ENCODE results near the gene FTO. TPM values are rescaled to one million over a fixed set of nuclear protein-coding genes. Genes with fewer than 3 reads are reported as not detected.

Gene FTO
- total RNA-seq, 1 donor from 2014 or later, result 75.6 TPM

GRCh38 chr16:54026456-54026855, 322.5 kb downstream of the FTO start:
- intact Hi-C loops (cut with DNase I), result no loop called here

GRCh38 chr16:54027062-54027461, 323.1 kb downstream of the FTO start:
- no peaks in the 10 kb centered on the region for H3K27me3 ChIP-seq
- TF ChIP-seq CTCF (IDR thresholded peaks at IDR 0.05), result no peak
- H3K36me3 ChIP-seq, result no peaks in the 10 kb centered on the region
- H3K9me3 ChIP-seq, result no peaks in the 10 kb centered on the region
- no peak for DNase-seq
- no peak for ATAC-seq
- intact Hi-C loops (cut with DNase I), result no loop called here
- no peak overlapping the region for H3K4me3 ChIP-seq
- no peak overlapping the region for H3K27ac ChIP-seq
- no peaks in the 10 kb centered on the region for H3K4me1 ChIP-seq

More at GRCh38 chr16:54026456-54026855, 322.5 kb downstream of the FTO start:
- no peak for TF ChIP-seq CTCF (IDR thresholded peaks at IDR 0.05)
- no peaks in the 10 kb centered on the region for H3K36me3 ChIP-seq
- no peak overlapping the region for H3K4me3 ChIP-seq
- no peaks in the 10 kb centered on the region for H3K9me3 ChIP-seq
- no peak for DNase-seq
- no peak overlapping the region for H3K27ac ChIP-seq
- no peaks in the 10 kb centered on the region for H3K4me1 ChIP-seq
- ATAC-seq, result no peak
- H3K27me3 ChIP-seq, result no peaks in the 10 kb centered on the region

GRCh38 chr16:54027558-54027957, 323.6 kb downstream of the FTO start:
- no peak for ATAC-seq

GRCh38 chr16:54027995-54028394, 324.0 kb downstream of the FTO start:
- Histone ChIP-seq H3K4me1 (no peaks in the 10 kb centered on the region), H3K27me3 (no peaks in the 10 kb centered on the region), H3K27ac (no peak overlapping the region), H3K9me3 (no peaks in the 10 kb centered on the region), H3K4me3 (no peak overlapping the region), H3K36me3 (no peaks in the 10 kb centered on the region)
- intact Hi-C loops (cut with DNase I), result no loop called here
- DNase-seq (no peak), ATAC-seq (no peak)
- TF ChIP-seq CTCF (IDR thresholded peaks at IDR 0.05), result no peak

More at GRCh38 chr16:54027558-54027957, 323.6 kb downstream of the FTO start:
- Histone ChIP-seq H3K27ac (no peak overlapping the region), H3K36me3 (no peaks in the 10 kb centered on the region), H3K9me3 (no peaks in the 10 kb centered on the region), H3K4me3 (no peak overlapping the region), H3K27me3 (no peaks in the 10 kb centered on the region), H3K4me1 (no peaks in the 10 kb centered on the region)
- no peak for TF ChIP-seq CTCF (IDR thresholded peaks at IDR 0.05)
- intact Hi-C loops (cut with DNase I), result no loop called here
- no peak for DNase-seq

- no peaks in the 10 kb centered on the region for H3K36me3 ChIP-seq
- H3K9me3 ChIP-seq, result no peaks in the 10 kb centered on the region
- H3K4me3 ChIP-seq, result no peak overlapping the region
- intact Hi-C loops (cut with DNase I), result no loop called here
- H3K27ac ChIP-seq, result no peak overlapping the region
- no peaks in the 10 kb centered on the region for H3K4me1 ChIP-seq
- H3K27me3 ChIP-seq, result no peaks in the 10 kb centered on the region
- no peak for TF ChIP-seq CTCF (IDR thresholded peaks at IDR 0.05)
- DNase-seq (no peak), ATAC-seq (no peak)
Measured at GRCh38 chr16:54030451-54030850, 326.5 kb downstream of the FTO start.

- Histone ChIP-seq H3K27me3 (no peaks in the 10 kb centered on the region), H3K4me1 (no peaks in the 10 kb centered on the region), H3K27ac (no peak overlapping the region), H3K4me3 (no peak overlapping the region), H3K36me3 (no peaks in the 10 kb centered on the region), H3K9me3 (no peaks in the 10 kb centered on the region)
- no peak for DNase-seq
- intact Hi-C loops (cut with DNase I), result no loop called here
- no peak for TF ChIP-seq CTCF (IDR thresholded peaks at IDR 0.05)
- no peak for ATAC-seq
Measured at GRCh38 chr16:54031107-54031760, 327.3 kb downstream of the FTO start.

All from upper lobe of right lung (tissue), 1 donor.